Esophagus muscularis mucosa (tissue), 4 donors: ENCODE measurements around the gene TUBB4B. TPM values are rescaled to one million over a fixed set of nuclear protein-coding genes. Genes with fewer than 3 reads are reported as not detected.

ENCODE experiments used
- DNase-seq: peaks from one replicate; pipeline ENCODE4 v3.0.0-alpha.2; 2017; ENCODE audit errors: extremely low spot score
- H3K27ac ChIP-seq, 4 donors: fragments of 200-600 bp; sonication (generic); replicated peaks in 1 of 4; 1 replicate in 3 of 4; 2 replicates in 1 of 4; pipeline ENCODE4 v1.5.1; 2016 to 2019; ENCODE audit warnings: mild to moderate bottlenecking in 1 of 4
- H3K27me3 ChIP-seq, 4 donors: fragments of 200-600 bp; sonication (generic); one replicate each; pipeline versions ENCODE4 v1.5.1 to v1.6.0; 2016 to 2019
- H3K36me3 ChIP-seq, 4 donors: fragments of 200-600 bp; sonication (generic); one replicate each; pipeline ENCODE4 v1.5.1; 2016 to 2019
- H3K4me1 ChIP-seq, 4 donors: fragments of 200-600 bp; sonication (generic); one replicate each; pipeline ENCODE4 v1.5.1; 2016 to 2019
- H3K4me3 ChIP-seq, 4 donors: fragments of 200-600 bp; sonication (generic); 1 replicate in 2 of 4; 2 replicates in 2 of 4; pipeline ENCODE4 v1.5.1; 2016 to 2019; ENCODE audit warnings: mild to moderate bottlenecking in 4 of 4, moderate library complexity in 1 of 4
- H3K9me3 ChIP-seq, 4 donors: fragments of 200-600 bp; sonication (generic); 1 replicate in 3 of 4; 2 replicates in 1 of 4; pipeline ENCODE4 v1.5.1; 2016 to 2019
- EP300 ChIP-seq: sonication (generic); formaldehyde crosslinking; IDR thresholded peaks from one replicate; pipeline ENCODE4 v1.6.1; 2017; ENCODE audit warnings: antibody characterized with exemption
- POLR2A ChIP-seq: fragments of 450-650 bp; IDR thresholded peaks from one replicate; pipeline ENCODE4 v1.6.1; 2017; ENCODE audit warnings: antibody characterized with exemption, moderate library complexity, mild to moderate bottlenecking, low read depth
- POLR2AphosphoS5 ChIP-seq, 2 donors: sonication (generic); formaldehyde crosslinking; IDR thresholded peaks; one replicate each; pipeline ENCODE4 v1.6.1; 2017; ENCODE audit warnings: antibody characterized with exemption in 2 of 2
- WGBS: methylation state at CpG from one replicate; pipeline ENCODE4 v1.1.5; 2018; 5-methylcytosine and 5-hydroxymethylcytosine counted together
- intact Hi-C: fragments of 100-400 bp; cut with DNase I; formaldehyde crosslinking; loops from one replicate; pipeline ENCODE4 v1.15.1; 2023
- total RNA-seq, 4 donors: library from RNA; depleted of rRNA; stranded (reverse); fragments of >200 nt; gene quantifications; one replicate each; pipeline versions ENCODE4 v1.1.0 to v1.2.1, GENCODE V29; 2016
- TF ChIP-seq, protein P1 (sequence below), 3 experiments: fragments of 200-600 bp in 2 of 3; fragments of 450-650 bp in 1 of 3; sonication (generic) in 2 of 3; IDR thresholded peaks; one replicate each; pipeline ENCODE4 v1.5.1; 2017 to 2019; ENCODE audit warnings: antibody characterized with exemption in 3 of 3, mild to moderate bottlenecking in 2 of 3, moderate library complexity in 1 of 3

The TUBB4B gene
- total RNA-seq, 4 donors from 2014 or later = 227 to 469 (median 304) TPM

DNA sequence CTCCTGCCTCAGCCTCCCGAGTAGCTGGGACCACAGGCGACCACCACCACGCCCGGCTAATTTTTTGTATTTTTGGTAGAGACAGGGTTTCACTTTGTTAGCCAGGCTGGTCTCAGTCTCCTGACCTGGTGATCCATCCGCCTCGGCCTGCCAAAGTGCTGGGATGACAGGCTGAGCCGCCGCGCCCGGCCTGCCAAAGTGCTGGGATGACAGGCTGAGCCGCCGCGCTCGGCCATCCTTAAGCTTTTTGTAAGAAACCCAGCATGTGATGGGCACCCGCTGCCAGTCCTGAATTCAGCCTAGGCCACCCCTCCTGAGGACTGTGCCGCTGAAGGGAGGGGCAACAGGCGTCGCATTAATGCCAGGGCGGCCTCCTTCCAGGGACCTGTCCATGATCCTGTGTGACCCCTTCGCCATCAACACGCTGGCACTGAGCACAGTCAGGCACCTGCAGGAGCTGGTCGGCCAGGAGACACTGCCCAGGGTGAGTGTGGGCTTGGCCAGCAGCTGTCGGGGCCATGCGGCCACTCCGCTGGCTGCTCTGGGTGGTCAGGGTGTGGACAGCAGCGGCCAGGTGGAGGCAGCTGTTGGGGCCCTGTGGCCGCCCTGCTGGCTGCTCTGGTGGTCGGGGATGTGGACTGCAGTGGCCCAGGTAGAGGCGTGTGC, 24.5 kb downstream of the TUBB4B start:
- H3K36me3 ChIP-seq = peaks cover 29 to 80% (median 54%) of the 10 kb centered on the region in 4 donors
- TF ChIP-seq EP300 (no peak), POLR2AphosphoS5 (IDR thresholded peaks at IDR 0.05) (no peak)
- no peaks in the 10 kb centered on the region for H3K9me3 ChIP-seq
- H3K27ac ChIP-seq = no peak overlapping the region
- intact Hi-C loops = no loop called here
- no peak overlapping the region for H3K4me3 ChIP-seq
- no peak for DNase-seq
- 100% methylated on average over 4 of the region's 29 CpGs for WGBS
- peaks cover 27 to 32% (median 30%) of the 10 kb centered on the region in 4 donors for H3K4me1 ChIP-seq
- no peaks in the 10 kb centered on the region for H3K27me3 ChIP-seq

DNA sequence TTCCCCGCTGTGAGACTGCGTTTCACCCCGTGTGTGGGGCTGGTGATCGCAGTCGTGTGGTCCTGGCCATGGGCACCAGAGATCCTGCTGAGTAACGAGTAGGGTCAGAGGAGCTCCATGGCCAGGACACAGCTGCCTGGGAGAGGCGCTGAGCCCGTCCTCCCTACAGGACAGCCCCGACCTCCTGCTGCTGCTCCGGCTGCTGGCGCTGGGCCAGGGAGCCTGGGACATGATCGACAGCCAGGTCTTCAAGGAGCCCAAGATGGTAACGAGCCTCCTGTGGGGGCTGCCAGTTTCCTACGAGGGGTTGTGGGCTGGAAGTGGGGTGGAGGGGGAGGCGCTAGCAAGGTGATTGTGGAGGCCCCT, 25.1 kb downstream of the TUBB4B start:
- H3K27ac ChIP-seq = no peak overlapping the region
- 70% methylated on average over 4 of the region's 15 CpGs for WGBS
- intact Hi-C loops = no loop called here

DNA sequence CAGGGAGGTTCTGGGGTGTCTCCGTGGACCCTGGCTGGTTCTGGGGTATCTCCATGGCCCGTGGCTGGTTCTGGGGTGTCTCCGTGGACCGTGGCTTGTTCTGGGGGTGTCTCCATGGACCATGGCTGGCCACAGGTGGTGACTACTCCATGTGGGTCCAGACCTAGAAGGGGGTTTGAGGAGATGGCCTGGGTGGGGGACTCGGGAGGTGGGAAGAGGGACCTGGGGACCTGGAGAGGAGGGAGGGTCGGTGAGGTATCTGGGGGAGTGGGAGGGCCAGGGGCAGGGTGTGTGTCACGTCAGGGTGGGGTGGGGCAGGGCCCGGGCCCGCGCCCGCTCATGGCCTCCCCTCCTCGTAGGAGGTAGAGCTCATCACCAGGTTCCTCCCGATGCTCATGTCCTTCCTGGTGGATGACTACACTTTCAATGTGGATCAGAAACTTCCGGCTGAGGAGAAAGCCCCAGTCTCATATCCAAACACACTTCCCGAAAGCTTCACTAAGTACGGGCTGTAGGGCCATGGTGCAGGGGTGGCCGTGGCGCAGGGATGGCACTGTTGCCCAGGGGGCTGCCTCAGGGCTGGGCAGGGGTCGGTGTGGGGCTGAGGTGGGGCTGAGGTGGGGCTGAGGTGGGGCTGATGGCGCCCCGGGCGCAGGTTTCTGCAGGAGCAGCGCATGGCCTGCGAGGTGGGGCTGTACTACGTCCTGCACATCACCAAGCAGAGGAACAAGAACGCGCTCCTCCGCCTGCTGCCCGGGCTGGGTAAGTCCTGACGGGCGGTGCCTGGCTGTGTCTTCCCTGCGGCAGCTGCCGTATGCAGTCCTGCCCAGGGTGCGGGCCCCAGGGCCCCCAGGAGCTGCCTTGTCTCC, 25.7 kb downstream of the TUBB4B start:
- 89% methylated on average over 26 of the region's 34 CpGs for WGBS
- TF ChIP-seq POLR2AphosphoS5 (IDR thresholded peaks at IDR 0.05) = no peak
- no peak for TF ChIP-seq EP300
- no peak for TF ChIP-seq POLR2A
- Histone ChIP-seq H3K27me3 (peaks cover 0 to 6% (median 0%) of the 10 kb centered on the region in 4 donors), H3K4me1 (peaks cover 26 to 42% (median 28%) of the 10 kb centered on the region in 4 donors), H3K36me3 (peaks cover 29 to 88% (median 63%) of the 10 kb centered on the region in 4 donors), H3K4me3 (no peak overlapping the region), H3K9me3 (no peaks in the 10 kb centered on the region), H3K27ac (no peak overlapping the region)
- no peak for DNase-seq
- intact Hi-C loops = no loop called here

More for the DNA sequence above, 25.1 kb downstream of the TUBB4B start:
- TF ChIP-seq POLR2AphosphoS5 (IDR thresholded peaks at IDR 0.05) (no peak), EP300 (no peak), POLR2A (no peak)
- TF ChIP-seq, protein P1, sequence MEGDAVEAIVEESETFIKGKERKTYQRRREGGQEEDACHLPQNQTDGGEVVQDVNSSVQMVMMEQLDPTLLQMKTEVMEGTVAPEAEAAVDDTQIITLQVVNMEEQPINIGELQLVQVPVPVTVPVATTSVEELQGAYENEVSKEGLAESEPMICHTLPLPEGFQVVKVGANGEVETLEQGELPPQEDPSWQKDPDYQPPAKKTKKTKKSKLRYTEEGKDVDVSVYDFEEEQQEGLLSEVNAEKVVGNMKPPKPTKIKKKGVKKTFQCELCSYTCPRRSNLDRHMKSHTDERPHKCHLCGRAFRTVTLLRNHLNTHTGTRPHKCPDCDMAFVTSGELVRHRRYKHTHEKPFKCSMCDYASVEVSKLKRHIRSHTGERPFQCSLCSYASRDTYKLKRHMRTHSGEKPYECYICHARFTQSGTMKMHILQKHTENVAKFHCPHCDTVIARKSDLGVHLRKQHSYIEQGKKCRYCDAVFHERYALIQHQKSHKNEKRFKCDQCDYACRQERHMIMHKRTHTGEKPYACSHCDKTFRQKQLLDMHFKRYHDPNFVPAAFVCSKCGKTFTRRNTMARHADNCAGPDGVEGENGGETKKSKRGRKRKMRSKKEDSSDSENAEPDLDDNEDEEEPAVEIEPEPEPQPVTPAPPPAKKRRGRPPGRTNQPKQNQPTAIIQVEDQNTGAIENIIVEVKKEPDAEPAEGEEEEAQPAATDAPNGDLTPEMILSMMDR (IDR thresholded peaks at IDR 0.05) = no peak
- H3K9me3 ChIP-seq = no peaks in the 10 kb centered on the region
- H3K4me3 ChIP-seq = no peak overlapping the region
- peaks cover 29 to 81% (median 57%) of the 10 kb centered on the region in 4 donors for H3K36me3 ChIP-seq
- H3K4me1 ChIP-seq = peaks cover 27 to 35% (median 30%) of the 10 kb centered on the region in 4 donors
- H3K27me3 ChIP-seq = peaks cover 0 to 3% (median 0%) of the 10 kb centered on the region in 4 donors
- DNase-seq = no peak

DNA sequence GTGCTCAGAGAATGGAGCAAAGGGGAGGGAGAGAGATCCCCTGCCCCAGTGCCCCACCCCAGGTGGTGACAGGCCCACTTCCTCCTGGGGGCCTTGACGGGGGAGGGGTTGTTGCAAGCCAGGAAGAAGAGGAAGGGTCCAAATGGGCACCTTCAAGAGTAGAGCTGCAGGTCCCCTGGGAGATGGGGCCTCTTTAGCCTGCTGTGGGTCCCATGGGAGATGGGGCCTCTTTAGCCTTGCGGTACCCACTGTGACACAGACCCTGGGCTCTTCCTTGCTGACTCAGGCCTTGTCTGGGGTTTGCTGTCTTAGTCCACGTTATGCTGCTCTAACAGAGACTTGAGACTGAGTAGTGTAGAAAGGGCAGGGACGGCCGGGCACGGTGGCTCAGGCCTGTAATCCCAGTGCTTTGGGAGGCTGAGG, 26.9 kb downstream of the TUBB4B start:
- no peaks in the 10 kb centered on the region for H3K9me3 ChIP-seq
- H3K36me3 ChIP-seq = peaks cover 40 to 97% (median 72%) of the 10 kb centered on the region in 4 donors
- WGBS = 93% methylated on average over 5 of the region's 6 CpGs
- TF ChIP-seq, protein P1 (IDR thresholded peaks at IDR 0.05) = no peak
- TF ChIP-seq POLR2A = no peak
- no peak for TF ChIP-seq EP300
- TF ChIP-seq POLR2AphosphoS5 (IDR thresholded peaks at IDR 0.05) = no peak
- intact Hi-C loops = no loop called here
- DNase-seq = no peak
- H3K4me3 ChIP-seq = no peak overlapping the region
- peaks cover 0 to 16% (median 0%) of the 10 kb centered on the region in 4 donors for H3K27me3 ChIP-seq
- H3K27ac ChIP-seq = peak overlapping the region in 2 of 4 donors; percentile 11 to 62
- H3K4me1 ChIP-seq = peaks cover 23 to 44% (median 24%) of the 10 kb centered on the region in 4 donors

DNA sequence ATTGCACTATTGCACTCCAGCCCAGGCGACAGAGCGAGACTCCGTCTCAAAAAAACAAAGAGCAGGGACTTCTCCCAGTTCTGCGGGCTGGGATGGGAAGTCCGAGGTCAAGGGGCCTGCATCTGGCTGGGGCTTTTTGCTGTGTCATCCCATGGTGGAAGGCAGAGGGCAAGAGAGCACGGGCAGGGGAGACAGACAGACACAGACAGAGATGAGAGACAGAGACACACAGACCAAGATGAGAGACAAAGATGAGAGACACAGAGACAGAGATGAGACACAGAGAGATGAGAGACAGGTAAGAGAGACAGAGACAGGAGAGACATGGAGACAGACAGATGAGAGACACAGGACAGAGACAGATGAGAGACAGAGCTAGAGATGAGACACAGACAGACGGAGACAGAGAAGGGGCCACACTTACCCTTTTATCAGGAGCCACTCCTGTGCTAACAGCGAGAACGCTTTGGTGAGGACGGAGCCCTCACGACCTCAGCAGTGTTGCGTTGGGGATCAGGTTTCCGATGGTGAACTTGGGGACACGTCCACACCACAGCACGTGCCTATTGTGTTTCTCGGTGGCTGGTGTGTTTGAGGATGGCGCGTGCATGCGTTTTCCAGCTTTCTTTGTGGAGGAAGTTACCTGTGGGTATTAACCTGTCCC, 27.6 kb downstream of the TUBB4B start:
- intact Hi-C loops = no loop called here
- Histone ChIP-seq H3K36me3 (peaks cover 39 to 97% (median 71%) of the 10 kb centered on the region in 4 donors), H3K4me1 (peaks cover 23 to 44% (median 24%) of the 10 kb centered on the region in 4 donors), H3K27ac (peak overlapping the region; percentile 59 to 67 (median 62)), H3K27me3 (peaks cover 0 to 16% (median 0%) of the 10 kb centered on the region in 4 donors), H3K4me3 (peak overlapping the region in 1 of 4 donors; percentile 21), H3K9me3 (no peaks in the 10 kb centered on the region)
- TF ChIP-seq POLR2AphosphoS5 (IDR thresholded peaks at IDR 0.05) (no peak), EP300 (no peak), POLR2A (no peak)
- TF ChIP-seq, protein P1 (IDR thresholded peaks at IDR 0.05) = no peak
- 75% methylated on average over 18 of the region's 19 CpGs for WGBS
- DNase-seq = no peak
